Neural cell (in vitro differentiated cells): ENCODE measurements around the gene DST. TPM values are rescaled to one million over a fixed set of nuclear protein-coding genes. Genes with fewer than 3 reads are reported as not detected.

Experiments used
- H2AFZ ChIP-seq: fragments of 200-600, 300-800 bp; sonication (generic), shearing (Covaris generic); 2 replicates; pipeline ENCODE4 v1.6.0; 2014; ENCODE audit warnings: low read depth, mild to moderate bottlenecking, antibody characterized with exemption, low read length, moderate library complexity
- H3F3A ChIP-seq: fragments of 200-600 bp; shearing (Covaris generic); 2 replicates; pipeline ENCODE4 v1.6.1; 2016; ENCODE audit warnings: mild to moderate bottlenecking, moderate library complexity, mixed read lengths, antibody characterized with exemption, low read length; ENCODE audit not compliant: insufficient read depth, poor library complexity, severe bottlenecking
- H3K27ac ChIP-seq: fragments of 200-600, 300-800 bp; sonication (generic), shearing (Covaris generic); 2 replicates; pipeline ENCODE4 v1.5.1; 2014; ENCODE audit warnings: mild to moderate bottlenecking, low read length, moderate library complexity
- H3K27me3 ChIP-seq: fragments of 300-800, 200-600 bp; sonication (generic), shearing (Covaris generic); 2 replicates; pipeline ENCODE4 v1.6.0; 2014; ENCODE audit warnings: mild to moderate bottlenecking, low read depth, low read length, moderate library complexity; ENCODE audit not compliant: insufficient read depth
- H3K36me3 ChIP-seq: fragments of 300-800, 200-600 bp; sonication (generic), shearing (Covaris generic); 2 replicates; pipeline ENCODE4 v1.5.1; 2014; ENCODE audit warnings: mild to moderate bottlenecking, antibody characterized with exemption, low read length, moderate library complexity; ENCODE audit not compliant: insufficient read depth
- H3K4me2 ChIP-seq: fragments of 300-800, 200-600 bp; sonication (generic), shearing (Covaris generic); 2 replicates; pipeline ENCODE4 v1.6.0; 2014; ENCODE audit warnings: mild to moderate bottlenecking, low read length
- H3K4me3 ChIP-seq: fragments of 300-800, 200-600 bp; sonication (generic), shearing (Covaris generic); 2 replicates; pipeline ENCODE4 v1.5.1; 2014; ENCODE audit warnings: mild to moderate bottlenecking, low read length, moderate library complexity
- H3K79me2 ChIP-seq: fragments of 200-600 bp; shearing (Covaris generic); replicated peaks from 2 replicates; pipeline ENCODE4 v1.6.0; 2014; ENCODE audit warnings: mild to moderate bottlenecking, low read length, moderate library complexity; ENCODE audit not compliant: insufficient read depth
- H3K9ac ChIP-seq: fragments of 300-800, 200-600 bp; sonication (generic), shearing (Covaris generic); 2 replicates; pipeline ENCODE4 v1.6.1; 2016; ENCODE audit warnings: mild to moderate bottlenecking, low read length, mixed read lengths
- H3K9me2 ChIP-seq: fragments of 200-600 bp; shearing (Covaris generic); 2 replicates; pipeline ENCODE4 v1.6.1; 2016; ENCODE audit warnings: mild to moderate bottlenecking, low read length, mixed read lengths; ENCODE audit not compliant: insufficient read depth
- H3K9me3 ChIP-seq: fragments of 200-600, 300-800 bp; sonication (generic), shearing (Covaris generic); 2 replicates; pipeline ENCODE4 v1.6.1; 2016; ENCODE audit warnings: mild to moderate bottlenecking, mixed run types, low read length, moderate library complexity, mixed read lengths
- H4K20me1 ChIP-seq: fragments of 200-600 bp; shearing (Covaris generic); 2 replicates; pipeline ENCODE4 v1.6.1; 2016; ENCODE audit warnings: mild to moderate bottlenecking, mixed run types; ENCODE audit not compliant: insufficient read depth
- EP300 ChIP-seq: fragments of 450-650 bp; conservative IDR thresholded peaks from 2 replicates; pipeline ENCODE4 v1.6.1; 2014; ENCODE audit warnings: antibody characterized with exemption, mild to moderate bottlenecking, moderate library complexity; ENCODE audit not compliant: poor library complexity, severe bottlenecking
- EZH2 ChIP-seq: fragments of 200-600, 300-800 bp; shearing (Covaris generic), sonication (generic); IDR thresholded peaks from 2 replicates; pipeline ENCODE4 v1.6.1; 2014; ENCODE audit warnings: antibody characterized with exemption, low read length, borderline replicate concordance, mild to moderate bottlenecking; ENCODE audit not compliant: insufficient read depth, poor library complexity, severe bottlenecking
- MXI1 ChIP-seq: fragments of 450-650 bp; conservative IDR thresholded peaks from 2 replicates; pipeline ENCODE4 v1.6.1; 2014; ENCODE audit warnings: antibody characterized with exemption, mild to moderate bottlenecking; ENCODE audit not compliant: poor library complexity, severe bottlenecking
- POLR2AphosphoS5 ChIP-seq: IDR thresholded peaks from 2 replicates; pipeline ENCODE4 v1.6.1; 2012
- RAD21 ChIP-seq: fragments of 450-650 bp; conservative IDR thresholded peaks from 2 replicates; pipeline ENCODE4 v1.6.1; 2014; ENCODE audit warnings: antibody characterized with exemption, mild to moderate bottlenecking, moderate library complexity
- SMC3 ChIP-seq: fragments of 450-650 bp; conservative IDR thresholded peaks from 2 replicates; pipeline ENCODE4 v1.6.1; 2014; ENCODE audit warnings: antibody characterized with exemption, mild to moderate bottlenecking, moderate library complexity; ENCODE audit not compliant: poor library complexity
- TAF1 ChIP-seq: IDR thresholded peaks from 2 replicates; pipeline ENCODE4 v1.6.1; 2012; ENCODE audit warnings: low read depth
- polyA plus RNA-seq: library from polyadenylated mRNA; depleted of rRNA; stranded (reverse); fragments of >200 nt; gene quantifications from 2 replicates; pipeline ENCODE4 v1.2.3, GENCODE V29; 2014
- TF ChIP-seq, protein P1 (sequence below): fragments of 450-650 bp; IDR thresholded peaks from 2 replicates; pipeline ENCODE4 v1.5.1; 2014; ENCODE audit warnings: antibody characterized with exemption, mild to moderate bottlenecking, moderate library complexity; ENCODE audit not compliant: poor library complexity, severe bottlenecking
- TF ChIP-seq, protein P2 (sequence below): IDR thresholded peaks from 2 replicates; pipeline ENCODE4 v1.6.1; 2012; ENCODE audit warnings: borderline replicate concordance

DST gene
- polyA plus RNA-seq, 1 donor from 2014 or later = 118 TPM

DNA sequence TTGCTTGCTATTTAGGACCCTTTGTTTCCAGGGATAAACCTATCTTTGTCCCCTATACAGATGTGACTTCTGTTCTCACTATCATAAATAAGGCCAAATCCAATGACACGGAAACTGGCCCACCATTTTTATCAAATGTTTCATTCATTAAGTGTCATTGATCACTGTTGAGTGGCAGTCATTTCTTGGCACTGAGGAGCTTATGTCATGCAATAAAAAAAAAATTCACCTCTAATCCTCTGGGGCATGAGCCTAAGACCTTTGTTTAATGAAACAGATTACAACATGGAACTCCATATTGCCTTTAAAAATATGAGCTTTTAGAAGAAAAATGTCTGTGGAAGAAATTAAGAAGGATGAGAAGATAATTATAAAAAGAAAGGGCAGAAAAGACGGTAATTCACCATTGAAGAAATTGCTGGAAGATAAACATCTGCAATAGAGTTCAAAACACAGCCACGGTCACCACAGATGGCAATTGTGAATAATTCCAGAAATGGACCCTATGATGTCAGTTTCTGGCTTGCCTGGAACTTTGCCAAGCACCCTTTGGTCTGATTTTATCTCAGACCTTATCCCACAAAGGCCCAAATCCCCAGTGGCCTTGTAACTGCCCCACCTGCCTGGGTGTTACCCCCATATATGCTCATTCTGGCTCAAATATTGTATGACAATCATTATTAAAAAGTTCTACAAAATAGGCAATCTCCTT, 91.1 kb downstream of the DST start:
- H3K4me3 ChIP-seq = no peak overlapping the region
- no peaks in the 10 kb centered on the region for H3K9me3 ChIP-seq
- H3K4me2 ChIP-seq = no peak overlapping the region
- no peaks in the 10 kb centered on the region for H3K9me2 ChIP-seq
- H3K79me2 ChIP-seq = peaks cover 3% of the 10 kb centered on the region
- TF ChIP-seq, protein P1, sequence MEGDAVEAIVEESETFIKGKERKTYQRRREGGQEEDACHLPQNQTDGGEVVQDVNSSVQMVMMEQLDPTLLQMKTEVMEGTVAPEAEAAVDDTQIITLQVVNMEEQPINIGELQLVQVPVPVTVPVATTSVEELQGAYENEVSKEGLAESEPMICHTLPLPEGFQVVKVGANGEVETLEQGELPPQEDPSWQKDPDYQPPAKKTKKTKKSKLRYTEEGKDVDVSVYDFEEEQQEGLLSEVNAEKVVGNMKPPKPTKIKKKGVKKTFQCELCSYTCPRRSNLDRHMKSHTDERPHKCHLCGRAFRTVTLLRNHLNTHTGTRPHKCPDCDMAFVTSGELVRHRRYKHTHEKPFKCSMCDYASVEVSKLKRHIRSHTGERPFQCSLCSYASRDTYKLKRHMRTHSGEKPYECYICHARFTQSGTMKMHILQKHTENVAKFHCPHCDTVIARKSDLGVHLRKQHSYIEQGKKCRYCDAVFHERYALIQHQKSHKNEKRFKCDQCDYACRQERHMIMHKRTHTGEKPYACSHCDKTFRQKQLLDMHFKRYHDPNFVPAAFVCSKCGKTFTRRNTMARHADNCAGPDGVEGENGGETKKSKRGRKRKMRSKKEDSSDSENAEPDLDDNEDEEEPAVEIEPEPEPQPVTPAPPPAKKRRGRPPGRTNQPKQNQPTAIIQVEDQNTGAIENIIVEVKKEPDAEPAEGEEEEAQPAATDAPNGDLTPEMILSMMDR = no peak
- TF ChIP-seq EP300 (no peak), MXI1 (no peak), EZH2 (no peak), SMC3 (no peak), TAF1 (no peak), POLR2AphosphoS5 (no peak)
- TF ChIP-seq, protein P2, sequence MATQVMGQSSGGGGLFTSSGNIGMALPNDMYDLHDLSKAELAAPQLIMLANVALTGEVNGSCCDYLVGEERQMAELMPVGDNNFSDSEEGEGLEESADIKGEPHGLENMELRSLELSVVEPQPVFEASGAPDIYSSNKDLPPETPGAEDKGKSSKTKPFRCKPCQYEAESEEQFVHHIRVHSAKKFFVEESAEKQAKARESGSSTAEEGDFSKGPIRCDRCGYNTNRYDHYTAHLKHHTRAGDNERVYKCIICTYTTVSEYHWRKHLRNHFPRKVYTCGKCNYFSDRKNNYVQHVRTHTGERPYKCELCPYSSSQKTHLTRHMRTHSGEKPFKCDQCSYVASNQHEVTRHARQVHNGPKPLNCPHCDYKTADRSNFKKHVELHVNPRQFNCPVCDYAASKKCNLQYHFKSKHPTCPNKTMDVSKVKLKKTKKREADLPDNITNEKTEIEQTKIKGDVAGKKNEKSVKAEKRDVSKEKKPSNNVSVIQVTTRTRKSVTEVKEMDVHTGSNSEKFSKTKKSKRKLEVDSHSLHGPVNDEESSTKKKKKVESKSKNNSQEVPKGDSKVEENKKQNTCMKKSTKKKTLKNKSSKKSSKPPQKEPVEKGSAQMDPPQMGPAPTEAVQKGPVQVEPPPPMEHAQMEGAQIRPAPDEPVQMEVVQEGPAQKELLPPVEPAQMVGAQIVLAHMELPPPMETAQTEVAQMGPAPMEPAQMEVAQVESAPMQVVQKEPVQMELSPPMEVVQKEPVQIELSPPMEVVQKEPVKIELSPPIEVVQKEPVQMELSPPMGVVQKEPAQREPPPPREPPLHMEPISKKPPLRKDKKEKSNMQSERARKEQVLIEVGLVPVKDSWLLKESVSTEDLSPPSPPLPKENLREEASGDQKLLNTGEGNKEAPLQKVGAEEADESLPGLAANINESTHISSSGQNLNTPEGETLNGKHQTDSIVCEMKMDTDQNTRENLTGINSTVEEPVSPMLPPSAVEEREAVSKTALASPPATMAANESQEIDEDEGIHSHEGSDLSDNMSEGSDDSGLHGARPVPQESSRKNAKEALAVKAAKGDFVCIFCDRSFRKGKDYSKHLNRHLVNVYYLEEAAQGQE = no peak
- H3K36me3 ChIP-seq = peaks cover 18% of the 10 kb centered on the region
- H3K9ac ChIP-seq = no peak overlapping the region
- H4K20me1 ChIP-seq = no peaks in the 10 kb centered on the region
- H3K27me3 ChIP-seq = no peaks in the 10 kb centered on the region
- no peak overlapping the region for H2AFZ ChIP-seq
- H3K27ac ChIP-seq = no peak overlapping the region
- no peaks in the 10 kb centered on the region for H3F3A ChIP-seq

DNA sequence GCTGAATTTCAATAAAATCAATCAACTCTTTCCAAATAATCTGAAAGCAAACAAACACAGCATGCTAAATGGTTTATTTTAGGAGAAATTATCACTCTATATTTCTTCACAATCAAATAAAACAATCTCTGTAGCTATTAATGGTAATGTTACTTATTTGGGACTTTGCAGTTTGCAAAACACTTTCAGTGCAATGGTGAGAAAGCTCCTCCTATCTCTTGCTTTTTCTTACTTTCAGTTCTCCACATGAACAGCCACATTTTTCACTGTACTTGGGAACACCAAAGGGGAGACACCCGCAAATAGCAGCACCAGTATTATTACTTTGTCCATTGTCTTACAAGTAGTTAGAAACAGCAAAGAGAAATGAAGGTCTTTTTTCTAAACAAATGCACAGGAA, 92.4 kb downstream of the DST start:
- no peak overlapping the region for H2AFZ ChIP-seq
- peaks cover 2% of the 10 kb centered on the region for H4K20me1 ChIP-seq
- H3K9me3 ChIP-seq = no peaks in the 10 kb centered on the region
- H3K9ac ChIP-seq = no peak overlapping the region
- no peaks in the 10 kb centered on the region for H3F3A ChIP-seq
- peaks cover 18% of the 10 kb centered on the region for H3K36me3 ChIP-seq
- no peaks in the 10 kb centered on the region for H3K27me3 ChIP-seq
- no peak overlapping the region for H3K4me2 ChIP-seq
- TF ChIP-seq RAD21 (no peak), EP300 (no peak), TAF1 (no peak), MXI1 (no peak), EZH2 (no peak), POLR2AphosphoS5 (no peak), SMC3 (no peak)
- TF ChIP-seq, protein P1 = no peak
- TF ChIP-seq, protein P2 = no peak
- H3K4me3 ChIP-seq = no peak overlapping the region
- peaks cover 10% of the 10 kb centered on the region for H3K79me2 ChIP-seq
- no peak overlapping the region for H3K27ac ChIP-seq
- H3K9me2 ChIP-seq = no peaks in the 10 kb centered on the region
